ENCODE measurements around the gene CARHSP1. TPM values are rescaled to one million over a fixed set of nuclear protein-coding genes. Genes with fewer than 3 reads are reported as not detected.

The CARHSP1 gene
- total RNA-seq, 1 experiment from 2014 or later, result 79.7 TPM

- intact Hi-C loops (cut with micrococcal nuclease), result no loop called here
- H3K27me3 ChIP-seq (ENCODE audit: insufficient read depth, low read length), result no peaks in the 10 kb centered on the region
- peak overlapping the region; percentile 88 for H3K4me2 ChIP-seq (ENCODE audit: low read length)
- H3K4me1 ChIP-seq (ENCODE audit: control insufficient read depth in 1 of 2, insufficient read depth in 2 of 2, low read length in 2 of 2), result peaks cover 43 to 60% of the 10 kb centered on the region in 2 experiments
- H3K9ac ChIP-seq (ENCODE audit: low read length), result peak overlapping the region; percentile 64
- TF ChIP-seq TCF7L2 (IDR thresholded peaks at IDR 0.05; ENCODE audit: borderline replicate concordance, extremely low read depth, insufficient read depth, insufficient read length) (no peak), SP1 (IDR thresholded peaks at IDR 0.05; ENCODE audit: low read depth) (0 out of 2 replicates have a peak, but pooled peaks have one; percentile 3), CTCF (IDR thresholded peaks at IDR 0.05 in 2 of 3, conservative IDR thresholded peaks at IDR 0.05 in 1 of 3; ENCODE audit: borderline replicate concordance in 1 of 3, insufficient read depth in 1 of 3, low read depth in 2 of 3, low read length in 2 of 3) (0 out of 6 replicates have a peak, but pooled peaks of 1 of the 3 experiments have one; percentile 7)
- H3K9me3 ChIP-seq (ENCODE audit: control insufficient read depth in 1 of 2, insufficient read depth in 1 of 2, low read depth in 1 of 2, low read length in 2 of 2), result no peaks in the 10 kb centered on the region
- DNase-seq (ENCODE audit: low read depth, low spot score) (no peak), ATAC-seq (peak; percentile 29; the same call in 1 of the 2 replicates)
- peak overlapping the region; percentile 94 for H2AFZ ChIP-seq (ENCODE audit: low read depth, low read length, poor library complexity, severe bottlenecking)
- POLR2A ChIA-PET, result interaction anchor here (0.6 to 1.5 kb wide), 12 partner anchors 9 to 210 kb away, joined by 3 to 8 read pairs (median 4); partner anchors contain the start of gene LITAFD
- no peaks in the 10 kb centered on the region; the same call in 1 of the 2 replicates for H4K20me1 ChIP-seq (ENCODE audit: insufficient read depth)
- RAD21 ChIA-PET (ENCODE audit: low non-redundant PET in 1 of 2, low total read pairs in 2 of 2, uncharacterized antibody in 2 of 2, unreplicated experiment in 2 of 2), result no interaction called here
- H3K36me3 ChIP-seq (ENCODE audit: control insufficient read depth in 1 of 2, insufficient read depth in 2 of 2, low read length in 2 of 2), result no peaks in the 10 kb centered on the region
- H3K27ac ChIP-seq (ENCODE audit: low read depth, low read length), result peak overlapping the region; percentile 55
- CTCF ChIA-PET, result interaction anchor here (0.9 to 4.0 kb wide), 6 partner anchors 11 to 270 kb away, joined by 3 to 38 read pairs (median 4); partner anchors contain the start of gene LITAFD
- H3K4me3 ChIP-seq (replicated peaks in 1 of 2; ENCODE audit: low read depth in 1 of 2, low read length in 2 of 2), result peak overlapping the region; percentile 37 to 54
- peaks cover 39% of the 10 kb centered on the region for H3K79me2 ChIP-seq (ENCODE audit: insufficient read depth, low read length)
- BruUV-seq (replicated peaks), result no TSS peak
- H3K9me2 ChIP-seq (ENCODE audit: insufficient read depth), result no peaks in the 10 kb centered on the region
Measured at GRCh38 chr16:8869212-8869987, 594 bp upstream of the CARHSP1 start.
